ENCODE results near the gene AQP1. TPM values are rescaled to one million over a fixed set of nuclear protein-coding genes. Genes with fewer than 3 reads are reported as not detected.

Gene AQP1
- total and polyA plus RNA-seq, 8 donors, result 146 to 450 (median 231) TPM

DNA sequence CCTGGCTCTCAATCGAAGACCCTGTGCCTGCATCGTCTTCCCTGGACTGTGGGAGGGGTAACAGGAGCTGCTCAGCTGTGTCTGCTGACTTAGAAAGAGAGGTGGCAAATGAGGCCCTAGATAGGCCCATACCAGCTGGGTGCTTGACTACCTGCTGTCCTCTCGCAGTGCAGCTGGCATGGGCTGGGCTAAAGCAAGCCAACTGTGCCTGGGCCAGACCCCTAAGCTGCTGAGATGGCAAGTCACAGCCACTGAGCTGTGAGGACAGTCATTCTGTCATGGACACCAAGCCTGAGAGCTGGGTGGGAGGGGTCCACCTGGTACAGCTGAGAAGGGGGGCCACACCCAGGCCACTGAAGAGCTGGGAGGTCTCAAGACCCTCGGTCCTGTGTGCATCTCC, 45.8 kb upstream of the AQP1 start:
- Histone ChIP-seq H3K9me3 (no peaks in the 10 kb centered on the region), H3K4me1 (peaks cover 0 to 3% (median 0%) of the 10 kb centered on the region in 3 donors), H3K36me3 (no peaks in the 10 kb centered on the region), H3K27me3 (no peaks in the 10 kb centered on the region), H3K27ac (no peak overlapping the region), H3K4me3 (no peak overlapping the region)
- ATAC-seq, result no peak
- intact Hi-C loops (cut with DNase I), result no loop called here
- FAIRE-seq, result no peak
- no peak for DNase-seq
- TF ChIP-seq, protein P1, sequence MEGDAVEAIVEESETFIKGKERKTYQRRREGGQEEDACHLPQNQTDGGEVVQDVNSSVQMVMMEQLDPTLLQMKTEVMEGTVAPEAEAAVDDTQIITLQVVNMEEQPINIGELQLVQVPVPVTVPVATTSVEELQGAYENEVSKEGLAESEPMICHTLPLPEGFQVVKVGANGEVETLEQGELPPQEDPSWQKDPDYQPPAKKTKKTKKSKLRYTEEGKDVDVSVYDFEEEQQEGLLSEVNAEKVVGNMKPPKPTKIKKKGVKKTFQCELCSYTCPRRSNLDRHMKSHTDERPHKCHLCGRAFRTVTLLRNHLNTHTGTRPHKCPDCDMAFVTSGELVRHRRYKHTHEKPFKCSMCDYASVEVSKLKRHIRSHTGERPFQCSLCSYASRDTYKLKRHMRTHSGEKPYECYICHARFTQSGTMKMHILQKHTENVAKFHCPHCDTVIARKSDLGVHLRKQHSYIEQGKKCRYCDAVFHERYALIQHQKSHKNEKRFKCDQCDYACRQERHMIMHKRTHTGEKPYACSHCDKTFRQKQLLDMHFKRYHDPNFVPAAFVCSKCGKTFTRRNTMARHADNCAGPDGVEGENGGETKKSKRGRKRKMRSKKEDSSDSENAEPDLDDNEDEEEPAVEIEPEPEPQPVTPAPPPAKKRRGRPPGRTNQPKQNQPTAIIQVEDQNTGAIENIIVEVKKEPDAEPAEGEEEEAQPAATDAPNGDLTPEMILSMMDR (IDR thresholded peaks at IDR 0.05), result no peak
- 95 to 98% methylated on average over 4 of the region's 4 CpGs for whole genome bisulfite sequencing, 2 donors

DNA sequence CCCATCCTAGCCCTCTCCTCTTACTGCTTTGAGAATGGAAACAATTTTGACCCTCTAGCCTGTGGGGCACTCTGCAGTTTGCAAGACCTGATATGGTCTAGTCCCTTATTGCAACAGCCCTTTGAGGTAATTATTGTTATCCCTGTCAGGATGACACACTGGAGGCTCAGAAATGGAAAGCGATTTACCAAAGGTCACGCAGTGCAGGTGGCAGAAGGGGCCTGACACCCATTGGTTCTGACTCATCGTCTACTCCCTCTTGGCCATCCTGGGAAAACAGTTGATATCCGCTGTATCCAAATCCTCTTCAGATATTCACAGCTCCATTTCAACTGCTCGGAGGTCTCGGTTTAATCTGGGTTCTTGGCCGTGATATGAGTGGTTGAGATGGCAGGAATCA, 44.7 kb upstream of the AQP1 start:
- TF ChIP-seq, protein P1 (IDR thresholded peaks at IDR 0.05), result no peak
- intact Hi-C loops (cut with DNase I), result no loop called here
- WGBS, 2 donors, result 96% methylated on average over 7 of the region's 7 CpGs
- ATAC-seq, result no peak
- H3K36me3 ChIP-seq, result no peaks in the 10 kb centered on the region
- no peaks in the 10 kb centered on the region for H3K27me3 ChIP-seq
- H3K9me3 ChIP-seq, result no peaks in the 10 kb centered on the region
- peaks cover 0 to 3% (median 0%) of the 10 kb centered on the region in 3 donors for H3K4me1 ChIP-seq
- no peak overlapping the region for H3K4me3 ChIP-seq
- no peak for DNase-seq
- FAIRE-seq, result no peak
- no peak overlapping the region for H3K27ac ChIP-seq

DNA sequence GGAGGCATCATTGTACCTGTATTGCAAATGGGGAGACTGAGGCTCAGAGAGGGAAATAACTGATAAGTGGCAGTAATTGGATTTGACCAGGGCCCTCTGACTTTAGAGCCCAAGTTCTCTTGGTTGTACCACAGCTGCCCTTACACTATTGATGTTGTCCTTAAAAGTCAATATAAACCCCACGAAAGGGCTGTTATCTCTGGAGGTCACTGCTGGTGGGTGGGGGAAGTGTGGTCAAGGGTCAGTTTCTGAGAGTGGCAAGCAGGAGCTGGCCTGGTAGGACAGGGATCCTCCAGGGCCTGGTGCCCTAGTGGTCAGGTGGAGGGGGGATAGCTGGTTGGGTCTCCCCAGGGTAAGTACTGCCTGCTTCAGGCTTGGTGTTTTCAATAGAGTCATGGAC, 44.2 kb upstream of the AQP1 start:
- Histone ChIP-seq H3K36me3 (no peaks in the 10 kb centered on the region), H3K9me3 (no peaks in the 10 kb centered on the region), H3K4me1 (peaks cover 0 to 3% (median 0%) of the 10 kb centered on the region in 3 donors), H3K4me3 (no peak overlapping the region), H3K27ac (no peak overlapping the region), H3K27me3 (no peaks in the 10 kb centered on the region)
- DNase-seq (no peak), ATAC-seq (peak in 2 of 4 donors; percentile 24 to 28), FAIRE-seq (no peak)
- WGBS, 2 donors, result 25 to 30% methylated on average over 1 of the region's 1 CpG
- TF ChIP-seq, protein P1 (IDR thresholded peaks at IDR 0.05), result no peak
- intact Hi-C loops (cut with DNase I), result no loop called here

DNA sequence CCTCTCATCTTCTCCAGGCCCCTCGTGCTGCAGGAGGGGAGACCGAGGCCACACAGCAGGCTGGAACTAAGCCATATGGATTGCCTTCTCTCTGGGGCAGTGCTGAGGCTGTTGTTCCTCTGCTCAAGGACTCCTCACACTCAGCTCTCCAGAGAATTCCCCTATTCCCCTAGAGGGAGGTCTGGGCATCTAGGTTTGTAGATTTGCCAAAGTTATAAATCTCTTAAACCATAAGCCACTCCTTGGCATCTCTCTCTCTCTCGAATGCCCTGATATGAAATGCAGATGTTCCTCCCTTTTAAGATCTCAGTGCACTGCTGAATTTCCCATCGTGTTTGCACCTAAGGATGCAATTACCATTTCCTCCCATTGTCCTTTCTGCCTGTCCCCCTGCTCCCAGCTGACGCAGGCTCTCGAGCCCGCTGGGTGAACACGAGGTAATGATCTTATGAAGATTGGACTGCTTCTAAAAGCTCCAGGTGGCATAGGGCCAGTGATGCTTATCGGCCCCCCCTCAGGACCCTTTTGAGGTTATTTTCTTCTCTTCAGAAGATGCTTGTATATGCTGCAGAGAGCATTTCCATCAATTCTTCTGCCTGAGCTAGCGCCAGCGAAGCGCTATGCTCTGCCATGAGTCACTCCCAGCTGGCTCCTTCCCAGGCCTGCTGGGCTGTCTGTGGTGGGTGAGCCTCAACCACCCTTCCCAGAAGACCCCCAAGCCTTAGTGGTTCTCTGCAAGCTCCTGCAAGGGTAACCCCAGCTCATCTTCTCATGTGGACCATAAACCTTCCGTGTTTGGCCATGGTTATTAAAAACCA, 41.6 kb upstream of the AQP1 start:
- no peak overlapping the region for H3K4me3 ChIP-seq

More for the DNA sequence above, 41.6 kb upstream of the AQP1 start:
- intact Hi-C loops (cut with DNase I), result no loop called here
- H3K27me3 ChIP-seq, result no peaks in the 10 kb centered on the region
- FAIRE-seq (no peak), DNase-seq (no peak), ATAC-seq (no peak)
- TF ChIP-seq, protein P1 (IDR thresholded peaks at IDR 0.05), result no peak
- H3K9me3 ChIP-seq, result no peaks in the 10 kb centered on the region
- H3K27ac ChIP-seq, result no peak overlapping the region
- peaks cover 0 to 3% (median 0%) of the 10 kb centered on the region in 3 donors for H3K4me1 ChIP-seq
- no peaks in the 10 kb centered on the region for H3K36me3 ChIP-seq
- WGBS, 2 donors, result 86 to 91% methylated on average over 13 of the region's 13 CpGs
